ENCODE data around the gene GH2. TPM values are rescaled to one million over a fixed set of nuclear protein-coding genes. Genes with fewer than 3 reads are reported as not detected.
"Not testable (repeated sequence)": the region's sequence is repeated elsewhere in the genome, so short reads cannot be mapped to it uniquely, and the experiment has no call there.

The GH2 gene
- total RNA-seq, 2 donors from 2014 or later: not detected

GRCh38 chr17:63918305-63918704, 36.6 kb upstream of the GH2 start:
- no peak for TF ChIP-seq CTCF (IDR thresholded peaks at IDR 0.05)
- Histone ChIP-seq H3K4me3 (no peak overlapping the region), H3K27ac (no peak overlapping the region), H3K27me3 (no peaks in the 10 kb centered on the region), H3K4me1 (peaks cover 0 to 7% of the 10 kb centered on the region in 2 donors), H3K36me3 (no peaks in the 10 kb centered on the region), H3K9me3 (no peaks in the 10 kb centered on the region)
- DNase-seq (ENCODE audit: low spot score): no peak

DNA sequence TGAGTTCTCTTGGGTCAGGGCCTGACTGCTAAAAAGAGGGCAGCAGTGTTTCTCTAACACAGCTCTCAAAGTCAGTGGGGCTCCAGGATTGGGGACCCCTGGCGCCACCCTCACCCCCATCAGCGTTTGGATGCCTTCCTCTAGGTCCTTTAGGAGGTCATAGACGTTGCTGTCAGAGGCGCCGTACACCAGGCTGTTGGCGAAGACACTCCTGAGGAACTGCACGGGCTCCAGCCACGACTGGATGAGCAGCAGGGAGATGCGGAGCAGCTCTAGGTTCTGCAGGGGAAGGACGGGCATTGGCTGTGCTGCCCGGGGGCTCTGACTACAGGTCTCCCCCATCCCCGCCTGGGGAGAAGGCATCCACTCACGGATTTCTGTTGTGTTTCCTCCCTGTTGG, 35.9 kb upstream of the GH2 start:
- no peak for TF ChIP-seq CTCF (IDR thresholded peaks at IDR 0.05)
- H3K27ac ChIP-seq: no peak overlapping the region
- no peak for DNase-seq (ENCODE audit: low spot score)
- peaks cover 0 to 7% of the 10 kb centered on the region in 2 donors for H3K4me1 ChIP-seq
- no peaks in the 10 kb centered on the region for H3K9me3 ChIP-seq
- no peaks in the 10 kb centered on the region for H3K27me3 ChIP-seq
- H3K4me3 ChIP-seq: no peak overlapping the region
- no peaks in the 10 kb centered on the region for H3K36me3 ChIP-seq

GRCh38 chr17:63917206-63917605, 35.5 kb upstream of the GH2 start:
- not testable (repeated sequence) for H3K4me3 ChIP-seq; H3K27me3 ChIP-seq; H3K9me3 ChIP-seq; H3K36me3 ChIP-seq; H3K4me1 ChIP-seq; DNase-seq (ENCODE audit: low spot score); H3K27ac ChIP-seq

GRCh38 chr17:63916566-63917185, 34.9 kb upstream of the GH2 start:
- H3K4me3 ChIP-seq: no peak overlapping the region
- H3K36me3 ChIP-seq: no peaks in the 10 kb centered on the region
- H3K4me1 ChIP-seq: peaks cover 0 to 7% of the 10 kb centered on the region in 2 donors
- H3K27ac ChIP-seq: no peak overlapping the region
- H3K9me3 ChIP-seq: no peaks in the 10 kb centered on the region
- TF ChIP-seq CTCF (IDR thresholded peaks at IDR 0.05): no peak
- no peak for DNase-seq (ENCODE audit: low spot score)
- H3K27me3 ChIP-seq: no peaks in the 10 kb centered on the region

DNA sequence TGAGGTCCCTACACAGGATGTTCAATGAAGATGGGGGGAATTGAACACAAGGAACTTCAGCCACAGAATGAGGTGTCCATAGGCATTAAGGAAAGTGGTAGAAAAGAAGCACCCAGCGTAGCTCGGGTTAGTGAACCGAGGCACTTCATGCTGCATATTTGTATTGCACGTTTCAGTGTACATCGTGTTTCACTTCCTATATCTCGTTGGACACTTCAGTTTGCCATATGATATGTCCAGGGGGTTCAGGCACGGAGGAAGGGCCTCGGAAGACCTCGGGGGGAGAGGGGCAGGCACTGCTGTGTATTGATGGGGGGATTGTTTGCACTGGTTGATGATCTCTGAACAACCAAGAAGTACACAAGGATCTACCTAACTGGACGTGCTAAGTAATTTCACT, 34.0 kb upstream of the GH2 start:
- DNase-seq (ENCODE audit: low spot score); H3K9me3 ChIP-seq; H3K4me1 ChIP-seq; H3K27me3 ChIP-seq; H3K36me3 ChIP-seq; H3K27ac ChIP-seq; H3K4me3 ChIP-seq: not testable (repeated sequence)

- TF ChIP-seq CTCF (IDR thresholded peaks at IDR 0.05): no peak
- no peak for DNase-seq (ENCODE audit: low spot score)
- Histone ChIP-seq H3K9me3 (no peaks in the 10 kb centered on the region), H3K4me1 (peaks cover 0 to 6% of the 10 kb centered on the region in 2 donors), H3K27me3 (no peaks in the 10 kb centered on the region), H3K4me3 (no peak overlapping the region), H3K27ac (no peak overlapping the region), H3K36me3 (no peaks in the 10 kb centered on the region)
These were observed 32.7 kb upstream of the GH2 start for GRCh38 chr17:63914471-63914870.

DNA sequence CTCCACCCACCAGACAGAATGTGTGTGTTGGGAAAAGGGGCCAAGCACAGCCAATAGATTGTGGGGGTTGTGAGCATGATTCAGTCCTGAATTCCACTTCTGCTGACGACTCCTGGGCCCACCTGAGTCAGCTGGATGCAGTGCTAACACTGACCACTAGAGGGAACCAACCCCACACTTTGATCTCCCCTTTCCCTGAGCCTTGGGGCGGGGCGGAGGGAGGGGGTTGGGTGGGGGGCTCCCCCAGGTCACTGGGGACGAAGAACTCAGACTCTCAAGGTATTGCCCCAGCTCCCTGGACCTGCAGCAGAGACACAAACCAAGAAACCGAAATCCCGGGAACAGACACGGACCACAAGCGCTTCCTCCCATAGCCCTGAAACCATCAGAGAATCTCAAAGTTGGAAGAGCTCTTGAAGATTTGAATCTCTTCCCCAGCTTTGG, 29.9 kb upstream of the GH2 start:
- H3K9me3 ChIP-seq: no peaks in the 10 kb centered on the region
- peak; percentile 87 to 95 for TF ChIP-seq CTCF (IDR thresholded peaks at IDR 0.05)
- no peaks in the 10 kb centered on the region for H3K36me3 ChIP-seq
- H3K27ac ChIP-seq: no peak overlapping the region
- DNase-seq (ENCODE audit: low spot score): no peak
- H3K27me3 ChIP-seq: no peaks in the 10 kb centered on the region
- no peak overlapping the region for H3K4me3 ChIP-seq
- no peaks in the 10 kb centered on the region for H3K4me1 ChIP-seq

Data from right atrium auricular region (tissue), 2 donors.